Measurements from ENCODE around the gene PABPC3. TPM values are rescaled to one million over a fixed set of nuclear protein-coding genes. Genes with fewer than 3 reads are reported as not detected.
A peak's percentile ranks its signal among the peaks of the same experiment; 100 is the strongest.

PABPC3 gene
- 0.72 and 0.96 TPM in 2 replicates for total RNA-seq (2022)
- Bru-seq, nascent RNA: percentile 22 among the genes with signal in this experiment
- percentile 47 among the genes with signal in this experiment for BruChase-seq, experiment 1, labeled RNA remaining after a 6-hour chase
- percentile 22 among the genes with signal in this experiment for BruChase-seq, experiment 2, labeled RNA remaining after a 2-hour chase
- long read RNA-seq: 0 reads

GRCh38 chr13:25095851-25096453, at the start of gene PABPC3:
TSS of gene PABPC3 (plus strand) at chr13:25096136. CDS start at chr13:25096199, 63 bp downstream.
- CTCF ChIA-PET: interaction anchor here (0.6 to 1.8 kb wide), 3 partner anchors 9 to 19 kb away, joined by 3 to 5 read pairs (median 5); no protein-coding TSS in a partner anchor

DNA sequence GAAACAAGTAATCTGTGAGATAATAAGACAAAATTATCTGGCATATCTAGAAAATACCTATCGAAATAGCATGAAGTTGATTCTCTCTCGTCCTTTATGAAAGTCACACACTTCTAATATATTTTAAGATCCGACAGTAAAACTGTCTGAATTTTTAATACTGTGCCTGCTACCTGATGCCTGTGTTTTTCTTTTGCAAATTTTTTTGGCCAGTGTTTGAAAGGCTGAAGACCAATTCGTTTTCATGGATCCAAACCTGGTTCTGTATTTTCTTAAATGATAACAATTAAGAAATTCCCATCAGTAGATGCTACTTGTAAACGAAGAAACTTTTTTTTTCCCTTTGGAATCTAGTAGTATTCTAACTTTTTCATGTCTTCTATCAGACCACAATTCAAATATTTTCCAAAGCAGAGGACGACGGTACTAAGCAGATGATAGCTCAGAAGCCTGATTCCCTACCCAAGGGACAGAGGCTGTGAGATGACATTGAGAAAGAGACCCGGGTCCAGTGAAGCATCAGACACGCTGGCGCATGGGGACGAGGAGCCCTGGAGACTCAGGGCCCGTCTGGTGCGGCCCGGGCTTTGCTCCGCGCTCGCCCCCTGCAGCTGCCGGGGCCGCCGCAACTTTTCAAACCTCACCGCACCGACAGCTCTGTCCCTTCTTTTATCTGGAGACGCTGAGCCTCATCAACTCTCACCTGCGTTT, 49.5 kb upstream of the PABPC3 start:
- Mint-ChIP-seq H3K4me1 (ENCODE audit: insufficient read depth, unreplicated experiment) (no peaks in the 10 kb centered on the region), H3K27ac (ENCODE audit: low read depth, unreplicated experiment) (no peak overlapping the region), H3K27me3 (ENCODE audit: insufficient read depth, unreplicated experiment) (peaks cover 72% of the 10 kb centered on the region), H3K9me3 (ENCODE audit: unreplicated experiment) (peaks cover 4% of the 10 kb centered on the region), H3K4me3 (ENCODE audit: unreplicated experiment) (no peak overlapping the region), H3K36me3 (ENCODE audit: insufficient read depth, unreplicated experiment) (no peaks in the 10 kb centered on the region)
- CTCF ChIA-PET: interaction anchor here (0.6 to 1.5 kb wide), 4 partner anchors 9 to 190 kb away, joined by 3 to 6 read pairs (median 3); no protein-coding TSS in a partner anchor
- TF ChIP-seq, protein P1, sequence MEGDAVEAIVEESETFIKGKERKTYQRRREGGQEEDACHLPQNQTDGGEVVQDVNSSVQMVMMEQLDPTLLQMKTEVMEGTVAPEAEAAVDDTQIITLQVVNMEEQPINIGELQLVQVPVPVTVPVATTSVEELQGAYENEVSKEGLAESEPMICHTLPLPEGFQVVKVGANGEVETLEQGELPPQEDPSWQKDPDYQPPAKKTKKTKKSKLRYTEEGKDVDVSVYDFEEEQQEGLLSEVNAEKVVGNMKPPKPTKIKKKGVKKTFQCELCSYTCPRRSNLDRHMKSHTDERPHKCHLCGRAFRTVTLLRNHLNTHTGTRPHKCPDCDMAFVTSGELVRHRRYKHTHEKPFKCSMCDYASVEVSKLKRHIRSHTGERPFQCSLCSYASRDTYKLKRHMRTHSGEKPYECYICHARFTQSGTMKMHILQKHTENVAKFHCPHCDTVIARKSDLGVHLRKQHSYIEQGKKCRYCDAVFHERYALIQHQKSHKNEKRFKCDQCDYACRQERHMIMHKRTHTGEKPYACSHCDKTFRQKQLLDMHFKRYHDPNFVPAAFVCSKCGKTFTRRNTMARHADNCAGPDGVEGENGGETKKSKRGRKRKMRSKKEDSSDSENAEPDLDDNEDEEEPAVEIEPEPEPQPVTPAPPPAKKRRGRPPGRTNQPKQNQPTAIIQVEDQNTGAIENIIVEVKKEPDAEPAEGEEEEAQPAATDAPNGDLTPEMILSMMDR (IDR thresholded peaks at IDR 0.05; ENCODE audit: unreplicated experiment): no peak
- BruUV-seq (replicated peaks): no TSS peak
- POLR2A ChIA-PET: no interaction called here
- intact Hi-C loops (cut with micrococcal nuclease): no loop called here
- DNase-seq (ENCODE audit: unreplicated experiment): no peak

More at GRCh38 chr13:25095851-25096453, at the start of gene PABPC3:
- Mint-ChIP-seq H3K4me3 (ENCODE audit: unreplicated experiment) (no peak within 1 kb of the TSS), H3K9me3 (ENCODE audit: unreplicated experiment) (peaks cover 5% of the 10 kb centered on the region), H3K36me3 (ENCODE audit: insufficient read depth, unreplicated experiment) (no peaks in the 10 kb centered on the region), H3K27me3 (ENCODE audit: insufficient read depth, unreplicated experiment) (peaks cover 16% of the 10 kb centered on the region), H3K4me1 (ENCODE audit: insufficient read depth, unreplicated experiment) (no peaks in the 10 kb centered on the region), H3K27ac (ENCODE audit: low read depth, unreplicated experiment) (no peak within 1 kb of the TSS)
- intact Hi-C loops (cut with micrococcal nuclease): no loop called here
- no TSS peak for BruUV-seq (replicated peaks)
- TF ChIP-seq, protein P1 (IDR thresholded peaks at IDR 0.05; ENCODE audit: unreplicated experiment): no peak
- no peak for DNase-seq (ENCODE audit: unreplicated experiment)
- POLR2A ChIA-PET: no interaction called here

GRCh38 chr13:25046985-25047511, 48.9 kb upstream of the PABPC3 start:
- CTCF ChIA-PET: interaction anchor here (0.7 to 1.5 kb wide), 2 partner anchors 41 to 51 kb away, joined by 3 to 6 read pairs; no protein-coding TSS in a partner anchor

More at GRCh38 chr13:25046985-25047511, 48.9 kb upstream of the PABPC3 start:
- no peak for DNase-seq (ENCODE audit: unreplicated experiment)
- H3K4me3 Mint-ChIP-seq (ENCODE audit: unreplicated experiment): no peak overlapping the region
- H3K36me3 Mint-ChIP-seq (ENCODE audit: insufficient read depth, unreplicated experiment): no peaks in the 10 kb centered on the region
- TF ChIP-seq, protein P1 (IDR thresholded peaks at IDR 0.05; ENCODE audit: unreplicated experiment): no peak
- intact Hi-C loops (cut with micrococcal nuclease): no loop called here
- peaks cover 69% of the 10 kb centered on the region for H3K27me3 Mint-ChIP-seq (ENCODE audit: insufficient read depth, unreplicated experiment)
- H3K27ac Mint-ChIP-seq (ENCODE audit: low read depth, unreplicated experiment): no peak overlapping the region
- no TSS peak for BruUV-seq (replicated peaks)
- peaks cover 7% of the 10 kb centered on the region for H3K9me3 Mint-ChIP-seq (ENCODE audit: unreplicated experiment)
- H3K4me1 Mint-ChIP-seq (ENCODE audit: insufficient read depth, unreplicated experiment): no peaks in the 10 kb centered on the region
- POLR2A ChIA-PET: no interaction called here
